GM12878 (cell line): ENCODE data around the gene PVALEF. TPM values are rescaled to one million over a fixed set of nuclear protein-coding genes. Genes with fewer than 3 reads are reported as not detected.

Experiments used
- ATAC-seq: fragments of 200-7000 bp; cut with Tn5 transposase; 3 replicates; pipeline ENCODE4 v1.9.1; 2020; ENCODE audit warnings: mild to moderate bottlenecking, moderate library complexity
- BruUV-seq: library from RNA; stranded (reverse); fragments of 400-500 nt; replicated peaks from 2 replicates; lab custom pipeline; 2021; lab: Mats Ljungman, UMichigan
- CTCF ChIA-PET: fragments of 300-600 bp; sonication (Branson Sonifier 250); formaldehyde crosslinking; extraction: SDS; loops from one replicate; lab custom pipeline; 2021; ENCODE audit warnings: inconsistent platforms; lab: Yijun Ruan, JAX
- POLR2A ChIA-PET: fragments of 350-600 bp; formaldehyde crosslinking; extraction: SDS; loops from one replicate; lab custom pipeline; 2021; ENCODE audit warnings: inconsistent platforms; lab: Charles Lee
- RAD21 ChIA-PET: fragments of 300-600 bp; sonication (Branson Sonifier 250); formaldehyde crosslinking; loops from one replicate; lab custom pipeline; 2023; ENCODE audit warnings: antibody characterized with exemption; ENCODE audit not compliant: unreplicated experiment; lab: Charles Lee
- SMC1A ChIA-PET: fragments of 300-600 bp; sonication (Branson Sonifier 250); formaldehyde crosslinking; loops from one replicate; lab custom pipeline; 2023; ENCODE audit not compliant: unreplicated experiment, uncharacterized antibody; lab: Charles Lee
- DNase-seq: peaks from one replicate; pipeline ENCODE4 v3.0.0-alpha.2; 2011; ENCODE audit warnings: low read depth, low spot score
- FAIRE-seq: peaks from 3 replicates; lab custom pipeline; 2011; peaks lifted over from hg19 to GRCh38; lab: Jason Lieb, UNC
- H2AFZ ChIP-seq: 2 replicates; pipeline ENCODE4 v1.6.0; 2011; ENCODE audit warnings: low read depth, low read length, control low read depth; ENCODE audit not compliant: control insufficient read depth
- H3K27ac ChIP-seq: 2 replicates; pipeline ENCODE4 v1.5.1; 2011; ENCODE audit warnings: control low read depth; ENCODE audit not compliant: control insufficient read depth, insufficient read depth
- H3K27me3 ChIP-seq, 2 experiments: replicated peaks in 1 of 2; 2 replicates each; pipeline versions ENCODE4 v1.6.0 to v1.6.1; 2011; ENCODE audit warnings: low read length in 1 of 2; ENCODE audit not compliant: control insufficient read depth in 2 of 2, insufficient read depth in 2 of 2
- H3K36me3 ChIP-seq, 2 experiments: 2 replicates each; pipeline ENCODE4 v1.5.1; 2011; ENCODE audit warnings: low read length in 1 of 2; ENCODE audit not compliant: control insufficient read depth in 2 of 2, insufficient read depth in 2 of 2
- H3K4me1 ChIP-seq: 2 replicates; pipeline ENCODE4 v1.6.1; 2011; ENCODE audit warnings: mild to moderate bottlenecking, low read length, moderate library complexity, mixed read lengths; ENCODE audit not compliant: control insufficient read depth, insufficient read depth
- H3K4me2 ChIP-seq: 2 replicates; pipeline ENCODE4 v1.6.0; 2011; ENCODE audit warnings: control low read depth; ENCODE audit not compliant: control insufficient read depth, insufficient read depth
- H3K4me3 ChIP-seq: fragments of 200-600 bp; sonication (generic); 2 replicates; pipeline ENCODE4 v1.5.1; 2016
- H3K79me2 ChIP-seq: 2 replicates; pipeline ENCODE4 v1.6.0; 2011; ENCODE audit warnings: low read length; ENCODE audit not compliant: control insufficient read depth, insufficient read depth
- H3K9ac ChIP-seq: 2 replicates; pipeline ENCODE4 v1.8.0; 2011; ENCODE audit warnings: low read length, control low read depth, mixed read lengths; ENCODE audit not compliant: control insufficient read depth, insufficient read depth
- H3K9me3 ChIP-seq: replicated peaks from 3 replicates; pipeline ENCODE4 v1.5.1; 2011; ENCODE audit warnings: mild to moderate bottlenecking, low read length; ENCODE audit not compliant: control insufficient read depth, insufficient read depth
- H4K20me1 ChIP-seq: 2 replicates; pipeline ENCODE4 v1.6.0; 2011; ENCODE audit not compliant: control insufficient read depth, insufficient read depth
- ASH2L ChIP-seq: fragments of 300-600, 200-600 bp; sonication (generic); IDR thresholded peaks from 2 replicates; pipeline ENCODE4 v1.6.1; 2017; ENCODE audit warnings: low read depth, mild to moderate bottlenecking, borderline replicate concordance
- CHD2 ChIP-seq: IDR thresholded peaks from 2 replicates; pipeline ENCODE4 v1.6.1; 2011; ENCODE audit warnings: low read depth, low read length, improper control_type of control experiment, borderline replicate concordance
- CHD4 ChIP-seq: fragments of 200-600 bp; sonication (generic); IDR thresholded peaks from 2 replicates; pipeline ENCODE4 v1.6.1; 2016; ENCODE audit warnings: mild to moderate bottlenecking
- EZH2 ChIP-seq: IDR thresholded peaks from 2 replicates; pipeline ENCODE4 v1.6.1; 2012; ENCODE audit warnings: low read depth, mild to moderate bottlenecking, control low read depth, inconsistent platforms, low read length, borderline replicate concordance; ENCODE audit not compliant: control insufficient read depth
- HDAC2 ChIP-seq: fragments of 200-600 bp; sonication (generic); IDR thresholded peaks from 2 replicates; pipeline ENCODE4 v1.6.1; 2017
- MEF2A ChIP-seq: IDR thresholded peaks from 2 replicates; pipeline ENCODE4 v1.6.1; 2011; ENCODE audit warnings: low read depth, mild to moderate bottlenecking, low read length, moderate library complexity; ENCODE audit not compliant: insufficient read depth
- POU2F2 ChIP-seq: IDR thresholded peaks from 3 replicates; pipeline ENCODE4 v1.6.1; 2011; ENCODE audit warnings: low read depth, mild to moderate bottlenecking, low read length, borderline replicate concordance
- SREBF1 ChIP-seq: IDR thresholded peaks from 2 replicates; pipeline ENCODE4 v1.6.1; 2012; ENCODE audit warnings: mild to moderate bottlenecking, low read length
- ZNF622 ChIP-seq: fragments of 450-650 bp; IDR thresholded peaks from 2 replicates; pipeline ENCODE4 v1.6.1; 2017; ENCODE audit warnings: mild to moderate bottlenecking, inconsistent platforms
- WGBS: methylation state at CpG from one replicate; pipeline ENCODE4 v1.1.6; 2016; ENCODE audit warnings: low lambda C conversion rate; ENCODE audit not compliant: insufficient replicate concordance, insufficient coverage; ENCODE audit errors: missing lambda C conversion rate; 5-methylcytosine and 5-hydroxymethylcytosine counted together
- in situ Hi-C: fragments of 300-500 bp; cut with MboI; formaldehyde crosslinking; loops from 9 replicates; pipeline ENCODE4 v1.14.3; 2018; ENCODE audit warnings: mixed read lengths
- intact Hi-C: fragments of 100-400 bp; cut with micrococcal nuclease; formaldehyde crosslinking; loops from one replicate; pipeline ENCODE4 v1.14.2; 2022; ENCODE audit not compliant: unreplicated experiment
- polyA plus RNA-seq, 11 experiments: library from polyadenylated mRNA; depleted of rRNA in 4 of 11; unstranded in 6 of 11; stranded (reverse) in 5 of 11; fragments of >200 nt; fragmentation: Nextera tagmentation in 4 of 11; fragmentation: Illumina TruSeq in 1 of 11; extraction: Ambion mirVana in 4 of 11; extraction: Trizol in 1 of 11; gene quantifications; 1 replicate in 1 of 11; 2 replicates in 10 of 11; pipeline versions ENCODE4 v1.2.1 to v1.2.3, GENCODE V29; 2011 to 2016; ENCODE audit warnings: inconsistent platforms in 2 of 11, missing spikeins in 2 of 11, low read depth in 1 of 11
- total RNA-seq, 4 experiments: library from RNA; depleted of rRNA in 3 of 4; stranded (reverse); fragments of >200 nt in 3 of 4; fragmentation: Illumina TruSeq in 1 of 4; extraction: Trizol in 1 of 4; gene quantifications; 2 replicates each; pipeline versions ENCODE4 v1.2.1 to v1.2.3, GENCODE V29; 2013 to 2021
- TF ChIP-seq, protein P1 (sequence below): IDR thresholded peaks from 2 replicates; pipeline ENCODE4 v1.6.1; 2011; ENCODE audit warnings: borderline replicate concordance, low read depth, mild to moderate bottlenecking, moderate library complexity, mixed read lengths, low read length; ENCODE audit not compliant: insufficient read depth; ENCODE audit errors: extremely low read length
- TF ChIP-seq, protein P2 (sequence below), 3 experiments: IDR thresholded peaks in 2 of 3; conservative IDR thresholded peaks in 1 of 3; 2 replicates each; pipeline ENCODE4 v1.5.1; 2011; ENCODE audit warnings: low read depth in 3 of 3, low read length in 3 of 3, mild to moderate bottlenecking in 3 of 3, control low read depth in 2 of 3, moderate library complexity in 2 of 3, inconsistent platforms in 1 of 3, mixed read lengths in 1 of 3; ENCODE audit not compliant: control insufficient read depth in 2 of 3, insufficient read depth in 1 of 3; ENCODE audit errors: extremely low read depth in 1 of 3
- TF ChIP-seq, protein P3 (sequence below): fragments of 450-650 bp; IDR thresholded peaks from 2 replicates; pipeline ENCODE4 v1.6.1; 2017; ENCODE audit warnings: mild to moderate bottlenecking, moderate library complexity

The PVALEF gene
- total and polyA plus RNA-seq, 10 of the 15 experiments (the other 5 are each of a cell fraction or from before 2014, with no cell fraction given): not detected

DNA sequence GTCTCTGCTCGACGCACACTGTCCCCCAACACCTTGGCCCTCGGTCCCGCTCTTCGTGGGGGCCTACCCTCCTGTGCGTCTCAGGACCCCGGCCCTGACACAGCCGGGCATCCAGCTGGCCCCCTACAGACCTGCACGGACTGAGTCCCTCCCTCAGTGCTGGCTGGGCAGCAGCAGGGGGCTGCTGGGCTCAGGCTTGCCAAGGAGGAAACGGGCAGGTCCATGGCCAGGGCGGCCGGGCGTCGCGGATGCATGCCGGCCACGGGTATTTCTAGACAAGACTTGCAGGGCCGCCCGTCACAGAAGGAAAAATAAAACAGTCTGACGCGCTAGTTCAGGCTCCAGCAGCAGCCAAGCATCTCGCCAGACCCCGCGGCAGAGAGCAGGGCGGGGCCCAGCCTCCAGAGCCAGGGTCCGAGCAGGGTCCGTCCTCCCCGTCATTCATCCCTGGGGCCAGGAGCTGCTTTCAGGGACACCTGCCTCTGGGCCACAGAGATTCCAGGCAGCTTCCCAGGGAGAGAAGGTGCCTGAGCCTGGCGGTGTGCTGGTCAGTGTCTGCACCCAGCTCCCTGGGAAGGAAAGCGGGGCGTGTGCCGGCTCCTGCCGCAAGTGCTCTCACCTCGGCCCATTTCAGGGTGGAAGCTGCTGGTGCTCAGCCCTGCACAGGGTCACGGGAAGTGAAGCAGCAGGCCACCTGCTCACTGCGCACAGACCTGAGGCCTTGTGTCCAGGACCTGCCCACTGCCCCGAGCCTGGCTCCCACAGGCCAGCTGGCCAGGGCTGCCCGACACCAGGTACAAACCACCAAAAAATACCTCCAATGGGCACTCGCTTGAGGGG, 7.2 kb upstream of the PVALEF start:
- intact Hi-C loops (no loop called here), in situ Hi-C loops (no loop called here)
- Histone ChIP-seq H3K4me2 (no peak overlapping the region), H2AFZ (no peak overlapping the region), H3K79me2 (no peaks in the 10 kb centered on the region), H3K27me3 (no peaks in the 10 kb centered on the region), H4K20me1 (no peaks in the 10 kb centered on the region), H3K9ac (no peak overlapping the region), H3K9me3 (no peaks in the 10 kb centered on the region), H3K4me1 (no peaks in the 10 kb centered on the region), H3K36me3 (no peaks in the 10 kb centered on the region), H3K27ac (no peak overlapping the region), H3K4me3 (no peak overlapping the region)
- 54% methylated on average over 32 of the region's 39 CpGs for WGBS
- ChIA-PET RAD21 (no interaction called here), CTCF (no interaction called here), SMC1A (no interaction called here), POLR2A (no interaction called here)
- ATAC-seq (no peak), FAIRE-seq (no peak), DNase-seq (no peak)
- no peak for TF ChIP-seq CHD4
- TF ChIP-seq SREBF1: no peak
- TF ChIP-seq EZH2: no peak
- TF ChIP-seq, protein P1, sequence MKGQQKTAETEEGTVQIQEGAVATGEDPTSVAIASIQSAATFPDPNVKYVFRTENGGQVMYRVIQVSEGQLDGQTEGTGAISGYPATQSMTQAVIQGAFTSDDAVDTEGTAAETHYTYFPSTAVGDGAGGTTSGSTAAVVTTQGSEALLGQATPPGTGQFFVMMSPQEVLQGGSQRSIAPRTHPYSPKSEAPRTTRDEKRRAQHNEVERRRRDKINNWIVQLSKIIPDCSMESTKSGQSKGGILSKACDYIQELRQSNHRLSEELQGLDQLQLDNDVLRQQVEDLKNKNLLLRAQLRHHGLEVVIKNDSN: no peak
- TF ChIP-seq POU2F2: no peak
- TF ChIP-seq, protein P2, sequence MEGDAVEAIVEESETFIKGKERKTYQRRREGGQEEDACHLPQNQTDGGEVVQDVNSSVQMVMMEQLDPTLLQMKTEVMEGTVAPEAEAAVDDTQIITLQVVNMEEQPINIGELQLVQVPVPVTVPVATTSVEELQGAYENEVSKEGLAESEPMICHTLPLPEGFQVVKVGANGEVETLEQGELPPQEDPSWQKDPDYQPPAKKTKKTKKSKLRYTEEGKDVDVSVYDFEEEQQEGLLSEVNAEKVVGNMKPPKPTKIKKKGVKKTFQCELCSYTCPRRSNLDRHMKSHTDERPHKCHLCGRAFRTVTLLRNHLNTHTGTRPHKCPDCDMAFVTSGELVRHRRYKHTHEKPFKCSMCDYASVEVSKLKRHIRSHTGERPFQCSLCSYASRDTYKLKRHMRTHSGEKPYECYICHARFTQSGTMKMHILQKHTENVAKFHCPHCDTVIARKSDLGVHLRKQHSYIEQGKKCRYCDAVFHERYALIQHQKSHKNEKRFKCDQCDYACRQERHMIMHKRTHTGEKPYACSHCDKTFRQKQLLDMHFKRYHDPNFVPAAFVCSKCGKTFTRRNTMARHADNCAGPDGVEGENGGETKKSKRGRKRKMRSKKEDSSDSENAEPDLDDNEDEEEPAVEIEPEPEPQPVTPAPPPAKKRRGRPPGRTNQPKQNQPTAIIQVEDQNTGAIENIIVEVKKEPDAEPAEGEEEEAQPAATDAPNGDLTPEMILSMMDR (IDR thresholded peaks at IDR 0.05 in 2 of 3, conservative IDR thresholded peaks at IDR 0.05 in 1 of 3; ENCODE audit: control insufficient read depth in 2 of 3, extremely low read depth in 1 of 3, insufficient read depth in 1 of 3, low read depth in 3 of 3, low read length in 3 of 3): no peak
- no peak for TF ChIP-seq ZNF622
- TF ChIP-seq, protein P3, sequence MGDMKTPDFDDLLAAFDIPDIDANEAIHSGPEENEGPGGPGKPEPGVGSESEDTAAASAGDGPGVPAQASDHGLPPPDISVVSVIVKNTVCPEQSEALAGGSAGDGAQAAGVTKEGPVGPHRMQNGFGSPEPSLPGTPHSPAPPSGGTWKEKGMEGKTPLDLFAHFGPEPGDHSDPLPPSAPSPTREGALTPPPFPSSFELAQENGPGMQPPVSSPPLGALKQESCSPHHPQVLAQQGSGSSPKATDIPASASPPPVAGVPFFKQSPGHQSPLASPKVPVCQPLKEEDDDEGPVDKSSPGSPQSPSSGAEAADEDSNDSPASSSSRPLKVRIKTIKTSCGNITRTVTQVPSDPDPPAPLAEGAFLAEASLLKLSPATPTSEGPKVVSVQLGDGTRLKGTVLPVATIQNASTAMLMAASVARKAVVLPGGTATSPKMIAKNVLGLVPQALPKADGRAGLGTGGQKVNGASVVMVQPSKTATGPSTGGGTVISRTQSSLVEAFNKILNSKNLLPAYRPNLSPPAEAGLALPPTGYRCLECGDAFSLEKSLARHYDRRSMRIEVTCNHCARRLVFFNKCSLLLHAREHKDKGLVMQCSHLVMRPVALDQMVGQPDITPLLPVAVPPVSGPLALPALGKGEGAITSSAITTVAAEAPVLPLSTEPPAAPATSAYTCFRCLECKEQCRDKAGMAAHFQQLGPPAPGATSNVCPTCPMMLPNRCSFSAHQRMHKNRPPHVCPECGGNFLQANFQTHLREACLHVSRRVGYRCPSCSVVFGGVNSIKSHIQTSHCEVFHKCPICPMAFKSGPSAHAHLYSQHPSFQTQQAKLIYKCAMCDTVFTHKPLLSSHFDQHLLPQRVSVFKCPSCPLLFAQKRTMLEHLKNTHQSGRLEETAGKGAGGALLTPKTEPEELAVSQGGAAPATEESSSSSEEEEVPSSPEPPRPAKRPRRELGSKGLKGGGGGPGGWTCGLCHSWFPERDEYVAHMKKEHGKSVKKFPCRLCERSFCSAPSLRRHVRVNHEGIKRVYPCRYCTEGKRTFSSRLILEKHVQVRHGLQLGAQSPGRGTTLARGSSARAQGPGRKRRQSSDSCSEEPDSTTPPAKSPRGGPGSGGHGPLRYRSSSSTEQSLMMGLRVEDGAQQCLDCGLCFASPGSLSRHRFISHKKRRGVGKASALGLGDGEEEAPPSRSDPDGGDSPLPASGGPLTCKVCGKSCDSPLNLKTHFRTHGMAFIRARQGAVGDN: no peak
- no peak for TF ChIP-seq MEF2A
- TF ChIP-seq CHD2: no peak
- TF ChIP-seq HDAC2: no peak
- TF ChIP-seq ASH2L: no peak
- BruUV-seq: no TSS peak
